GM12878 (cell line): ENCODE measurements around the gene CASP6. TPM values are rescaled to one million over a fixed set of nuclear protein-coding genes. Genes with fewer than 3 reads are reported as not detected.
A peak's percentile ranks its signal among the peaks of the same experiment; 100 is the strongest.

Experiments used
- CBX3 ChIP-seq: fragments of 200-600 bp; sonication (generic); IDR thresholded peaks from 2 replicates; pipeline ENCODE4 v1.6.1; 2016; ENCODE audit warnings: low read depth, borderline replicate concordance
- CEBPB ChIP-seq, 2 experiments: fragments of 150-350 bp in 1 of 2; IDR thresholded peaks; 2 replicates each; pipeline ENCODE4 v1.6.1; 2012 to 2014; ENCODE audit warnings: low read depth in 2 of 2, low read length in 2 of 2, borderline replicate concordance in 1 of 2, inconsistent platforms in 1 of 2
- CUX1 ChIP-seq: IDR thresholded peaks from 2 replicates; pipeline ENCODE4 v1.6.1; 2012; ENCODE audit warnings: improper control_type of control experiment, low read depth, low read length; ENCODE audit not compliant: insufficient replicate concordance
- DPF2 ChIP-seq: fragments of 450-650 bp; IDR thresholded peaks from 2 replicates; pipeline ENCODE4 v1.6.1; 2017; ENCODE audit warnings: mild to moderate bottlenecking
- E4F1 ChIP-seq: fragments of 450-650 bp; IDR thresholded peaks from 2 replicates; pipeline ENCODE4 v1.6.1; 2018; ENCODE audit warnings: borderline replicate concordance, mild to moderate bottlenecking; ENCODE audit not compliant: partially characterized antibody
- MXI1 ChIP-seq: fragments of 150-350 bp; IDR thresholded peaks from 2 replicates; pipeline ENCODE4 v1.6.1; 2011; ENCODE audit warnings: low read depth, mild to moderate bottlenecking, inconsistent platforms, low read length, improper control_type of control experiment
- NFYA ChIP-seq: IDR thresholded peaks from 2 replicates; pipeline ENCODE4 v1.6.1; 2011; ENCODE audit warnings: low read depth, mild to moderate bottlenecking, low read length, improper control_type of control experiment, borderline replicate concordance
- PAX8 ChIP-seq: fragments of 450-650 bp; IDR thresholded peaks from 2 replicates; pipeline ENCODE4 v1.6.1; 2017; ENCODE audit warnings: mild to moderate bottlenecking, moderate library complexity
- RB1 ChIP-seq: fragments of 450-650 bp; formaldehyde crosslinking; IDR thresholded peaks from 2 replicates; pipeline ENCODE4 v1.6.1; 2017; ENCODE audit warnings: mild to moderate bottlenecking, borderline replicate concordance
- SUPT20H ChIP-seq: IDR thresholded peaks from 2 replicates; pipeline ENCODE4 v1.6.1; 2011; ENCODE audit warnings: low read depth, mild to moderate bottlenecking, low read length, moderate library complexity, borderline replicate concordance; ENCODE audit not compliant: control insufficient read depth
- TCF3 ChIP-seq: IDR thresholded peaks from 2 replicates; pipeline ENCODE4 v1.6.1; 2012; ENCODE audit warnings: low read depth, mild to moderate bottlenecking, low read length, borderline replicate concordance; ENCODE audit not compliant: insufficient read depth
- ZBTB11 ChIP-seq: fragments of 450-650 bp; formaldehyde crosslinking; IDR thresholded peaks from 2 replicates; pipeline ENCODE4 v1.5.0; 2022; ENCODE audit warnings: mild to moderate bottlenecking, missing genetic modification characterization
- ZBTB33 ChIP-seq: fragments of 450-650 bp; IDR thresholded peaks from 2 replicates; pipeline ENCODE4 v1.6.1; 2017; ENCODE audit warnings: mild to moderate bottlenecking
- ZZZ3 ChIP-seq: IDR thresholded peaks from 2 replicates; pipeline ENCODE4 v1.6.1; 2011; ENCODE audit warnings: low read depth; ENCODE audit not compliant: control insufficient read depth, insufficient read length
- polyA plus RNA-seq, 11 experiments: library from polyadenylated mRNA; depleted of rRNA in 4 of 11; unstranded in 6 of 11; stranded (reverse) in 5 of 11; fragments of >200 nt; fragmentation: Nextera tagmentation in 4 of 11; fragmentation: Illumina TruSeq in 1 of 11; extraction: Ambion mirVana in 4 of 11; extraction: Trizol in 1 of 11; gene quantifications; 1 replicate in 1 of 11; 2 replicates in 10 of 11; pipeline versions ENCODE4 v1.2.1 to v1.2.3, GENCODE V29; 2011 to 2016; ENCODE audit warnings: inconsistent platforms in 2 of 11, missing spikeins in 2 of 11, low read depth in 1 of 11
- total RNA-seq, 4 experiments: library from RNA; depleted of rRNA in 3 of 4; stranded (reverse); fragments of >200 nt in 3 of 4; fragmentation: Illumina TruSeq in 1 of 4; extraction: Trizol in 1 of 4; gene quantifications; 2 replicates each; pipeline versions ENCODE4 v1.2.1 to v1.2.3, GENCODE V29; 2013 to 2021

CASP6 gene
- total and polyA plus RNA-seq, 10 of the 15 experiments (the other 5 are each of a cell fraction or from before 2014, with no cell fraction given), result 20.0 to 66.8 (median 30.8) TPM

- TF ChIP-seq MXI1 (peak; percentile 43), TCF3 (no peak), CBX3 (no peak), CEBPB (IDR thresholded peaks at IDR 0.05; ENCODE audit: borderline replicate concordance in 1 of 2, low read depth in 2 of 2, low read length in 2 of 2) (no peak), SUPT20H (no peak), DPF2 (no peak), E4F1 (no peak), NFYA (no peak), ZBTB33 (0 out of 2 replicates have a peak, but pooled peaks have one; percentile 29), RB1 (peak; percentile 74; the same call in 1 of the 2 replicates), CUX1 (no peak), ZBTB11 (CRISPR knock-in tag) (no peak), ZZZ3 (no peak), PAX8 (no peak)
These were observed 26.7 kb upstream of the CASP6 start, which contains the start of gene PLA2G12A (continued) for GRCh38 chr4:109729718-109730618.
